ENCODE measurements around the gene STK16. TPM values are rescaled to one million over a fixed set of nuclear protein-coding genes. Genes with fewer than 3 reads are reported as not detected.

Gene STK16
- total and polyA plus RNA-seq, 4 donors = 5.8 to 44.3 (median 23.7) TPM

- no peak for DNase-seq (ENCODE audit: low spot score)
- no peak overlapping the region for H3K9ac ChIP-seq (ENCODE audit: low read depth in 1 of 2, low read length in 2 of 2)
- 89% methylated on average over 4 of the region's 4 CpGs for WGBS
These were observed 27.1 kb downstream of the STK16 start for GRCh38 chr2:219272356-219272755.

More at GRCh38 chr2:219272356-219272755, 27.1 kb downstream of the STK16 start:
- H3K4me3 ChIP-seq (ENCODE audit: low read depth in 1 of 3, low read length in 3 of 3) = no peak overlapping the region
- no peaks in the 10 kb centered on the region for H3K36me3 ChIP-seq (ENCODE audit: control insufficient read depth in 4 of 4, insufficient read depth in 3 of 4, low read depth in 1 of 4, low read length in 3 of 4)
- no peaks in the 10 kb centered on the region for H3K9me3 ChIP-seq (ENCODE audit: control insufficient read depth in 4 of 4, low read length in 3 of 4)
- peaks cover 6 to 18% (median 12%) of the 10 kb centered on the region in 4 donors for H3K4me1 ChIP-seq (ENCODE audit: control insufficient read depth in 4 of 4, insufficient read depth in 4 of 4, low read length in 3 of 4)
- TF ChIP-seq RAD21 (IDR thresholded peaks at IDR 0.05) (no peak), TAF1 (conservative IDR thresholded peaks at IDR 0.05) (no peak), CTCF (IDR thresholded peaks at IDR 0.05; ENCODE audit: low read depth, low read length, missing input control) (no peak), FOXA2 (IDR thresholded peaks at IDR 0.05) (no peak), EGR1 (IDR thresholded peaks at IDR 0.05; ENCODE audit: low read depth in 2 of 2) (no peak), ZBTB33 (IDR thresholded peaks at IDR 0.05) (no peak), GABPA (IDR thresholded peaks at IDR 0.05 in 1 of 2, conservative IDR thresholded peaks at IDR 0.05 in 1 of 2) (no peak), YY1 (IDR thresholded peaks at IDR 0.05) (no peak), HNF4A (conservative IDR thresholded peaks at IDR 0.05) (no peak), REST (IDR thresholded peaks at IDR 0.05) (no peak), MAX (IDR thresholded peaks at IDR 0.05) (no peak), RXRA (IDR thresholded peaks at IDR 0.05) (no peak), FOXA1 (IDR thresholded peaks at IDR 0.05) (no peak), NR2F2 (IDR thresholded peaks at IDR 0.05) (no peak), SP1 (IDR thresholded peaks at IDR 0.05) (no peak)
- no peak overlapping the region for H3K27ac ChIP-seq (ENCODE audit: low read depth in 1 of 2, low read length in 2 of 2)
- H3K27me3 ChIP-seq (ENCODE audit: control insufficient read depth in 4 of 4, insufficient read depth in 4 of 4, low read length in 3 of 4) = no peaks in the 10 kb centered on the region

Data from liver (tissue), 9 donors.